Myocyte (in vitro differentiated cells): ENCODE results near the gene ZNF26. TPM values are rescaled to one million over a fixed set of nuclear protein-coding genes. Genes with fewer than 3 reads are reported as not detected.
A peak's percentile ranks its signal among the peaks of the same experiment; 100 is the strongest.

Experiments
- DNase-seq: peaks from one replicate; pipeline ENCODE4 v3.0.0-alpha.2; 2012; ENCODE audit warnings: low read depth
- total RNA-seq: library from RNA; depleted of rRNA; stranded (reverse); fragments of >200 nt; gene quantifications from 2 replicates; pipeline ENCODE4 v1.2.3, GENCODE V29; 2014

The ZNF26 gene
- total RNA-seq, 1 donor from 2014 or later: 9.6 TPM

DNA sequence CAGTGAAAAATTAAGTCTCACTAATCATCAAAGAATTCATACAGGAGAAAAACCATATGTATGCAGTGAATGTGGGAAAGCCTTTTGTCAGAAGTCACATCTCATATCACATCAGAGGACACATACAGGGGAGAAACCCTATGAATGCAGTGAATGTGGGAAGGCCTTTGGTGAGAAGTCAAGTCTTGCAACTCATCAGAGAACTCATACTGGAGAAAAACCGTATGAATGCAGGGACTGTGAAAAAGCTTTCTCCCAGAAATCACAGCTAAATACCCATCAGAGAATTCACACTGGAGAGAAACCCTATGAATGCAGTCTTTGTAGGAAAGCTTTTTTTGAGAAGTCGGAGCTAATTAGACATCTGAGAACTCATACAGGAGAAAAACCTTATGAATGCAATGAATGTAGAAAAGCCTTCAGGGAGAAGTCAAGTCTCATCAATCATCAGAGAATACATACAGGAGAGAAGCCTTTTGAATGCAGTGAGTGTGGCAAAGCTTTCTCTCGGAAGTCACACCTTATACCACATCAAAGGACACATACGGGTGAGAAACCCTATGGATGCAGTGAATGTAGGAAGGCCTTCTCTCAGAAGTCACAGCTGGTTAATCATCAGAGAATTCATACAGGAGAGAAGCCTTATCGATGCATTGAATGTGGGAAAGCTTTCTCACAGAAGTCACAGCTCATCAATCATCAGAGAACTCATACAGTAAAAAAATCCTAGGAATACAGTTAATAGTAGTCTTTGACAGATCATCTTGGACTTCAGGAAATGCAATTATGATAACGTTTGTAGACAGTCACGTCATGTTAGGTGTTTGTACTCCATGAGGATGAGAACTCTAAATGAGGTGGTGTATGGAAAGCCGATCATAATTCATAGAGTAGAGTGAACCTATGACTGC lies 72.3 kb downstream of the ZNF26 start:
- DNase-seq: peak; percentile 9

DNA sequence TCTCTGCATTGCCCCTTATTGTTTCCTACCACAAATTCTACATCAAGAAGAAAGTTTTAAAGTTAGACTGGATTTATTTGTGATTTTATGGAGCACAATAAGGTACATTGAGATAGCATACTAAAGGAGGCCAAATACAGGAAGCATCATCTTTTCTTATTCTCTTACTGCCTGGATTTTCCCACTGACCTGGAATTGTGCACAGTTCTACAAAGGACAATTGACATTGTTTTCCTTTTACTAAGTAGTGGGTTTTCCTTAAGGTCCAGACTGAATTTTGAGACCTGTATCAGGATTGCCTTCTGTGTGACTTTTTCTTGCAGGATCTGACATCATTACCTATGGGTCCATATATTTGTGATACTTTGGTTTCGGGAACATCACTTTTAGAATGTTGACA lies 75.8 kb downstream of the ZNF26 start:
- DNase-seq: no peak

DNA sequence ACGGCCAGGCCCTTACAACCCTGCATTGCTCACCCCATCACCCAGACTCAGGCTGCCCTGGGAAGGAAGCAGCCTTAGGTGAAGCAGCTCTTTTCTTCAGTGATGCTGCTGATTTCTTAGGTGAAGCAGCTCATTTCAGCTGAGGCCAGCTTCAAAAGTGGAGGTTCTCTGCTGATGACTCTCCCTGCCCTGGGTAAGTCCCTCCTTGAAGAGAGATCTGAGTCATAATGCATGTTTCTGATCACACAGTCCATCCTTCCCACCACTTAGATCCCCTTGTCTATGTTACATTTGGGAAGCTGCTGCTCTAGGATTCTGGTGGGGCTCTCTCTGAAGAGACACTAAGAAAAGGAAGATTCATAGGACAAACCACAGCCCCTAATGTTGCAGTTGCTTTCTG lies 77.4 kb downstream of the ZNF26 start:
- DNase-seq: no peak

DNA sequence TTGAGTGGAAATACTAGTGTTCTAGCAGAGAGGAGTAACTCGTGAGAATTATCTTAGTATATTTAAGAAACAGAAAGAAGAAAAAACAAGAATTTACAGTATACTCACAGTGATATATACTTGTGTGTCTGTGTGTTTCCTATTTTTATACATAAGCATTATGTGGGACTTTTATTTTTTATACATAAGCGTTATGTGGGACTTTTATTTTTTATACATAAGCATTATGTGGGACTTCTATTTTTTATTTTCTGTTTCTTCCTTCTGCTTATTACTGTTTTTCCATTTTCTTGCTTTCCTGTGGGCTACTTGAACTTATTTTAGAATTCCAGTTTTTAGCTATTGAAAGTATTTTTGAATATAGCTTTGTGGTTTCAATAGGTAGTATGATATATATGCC lies 87.7 kb downstream of the ZNF26 start:
- no peak for DNase-seq

Other genes starting within 250 kb of the ZNF26 start
- 50.8 and 51.6 TPM in 2 replicates for gene ANKLE2, start 224.5 kb upstream of the ZNF26 start, total RNA-seq
- 92.9 and 109 TPM in 2 replicates for gene GOLGA3, start 157.5 kb upstream of the ZNF26 start, total RNA-seq
- gene CHFR, start 98.8 kb upstream of the ZNF26 start, total RNA-seq: 26.6 and 34.8 TPM in 2 replicates
- 8.9 and 17.3 TPM in 2 replicates for gene ZNF605, start 30.1 kb upstream of the ZNF26 start, total RNA-seq
- 23.0 and 29.3 TPM in 2 replicates for gene ZNF84, start 51.1 kb downstream of the ZNF26 start, total RNA-seq
- gene ZNF140, start 94.6 kb downstream of the ZNF26 start, total RNA-seq: 15.1 and 19.4 TPM in 2 replicates
- gene ZNF891, start 143.9 kb downstream of the ZNF26 start, total RNA-seq: 1.0 and 1.2 TPM in 2 replicates
- gene ZNF10, start 144.3 kb downstream of the ZNF26 start, total RNA-seq: 5.6 and 9.3 TPM in 2 replicates
- gene ZNF268, start 195.1 kb downstream of the ZNF26 start, total RNA-seq: 16.0 and 31.0 TPM in 2 replicates
- not detected in 2 replicates for gene ANHX, start 249.5 kb downstream of the ZNF26 start, total RNA-seq